ENCODE results near the gene MTCL3.

GRCh38 chr6:127561660-127562059 is 42.5 kb upstream of the MTCL3 start:
- no peak for TF ChIP-seq CTCF (IDR thresholded peaks at IDR 0.05)
- no peak for TF ChIP-seq POLR2A (IDR thresholded peaks at IDR 0.05)

Measured in lower leg skin (tissue), 3 donors.